K562 (cell line): ENCODE measurements around the gene HUS1.

Experiments used
- CHD2 ChIP-seq: IDR thresholded peaks from 2 replicates; pipeline ENCODE4 v1.6.1; 2011; ENCODE audit warnings: low read depth, low read length
- CTCF ChIP-seq, 3 experiments: IDR thresholded peaks in 2 of 3; conservative IDR thresholded peaks in 1 of 3; 2 replicates each; pipeline ENCODE4 v1.5.1; 2011 to 2012; ENCODE audit warnings: low read length in 3 of 3, mild to moderate bottlenecking in 3 of 3, control low read depth in 2 of 3, improper control_type of control experiment in 1 of 3, inconsistent platforms in 1 of 3, low read depth in 1 of 3, mixed read lengths in 1 of 3, moderate library complexity in 1 of 3; ENCODE audit not compliant: insufficient read depth in 2 of 3
- ETV1 ChIP-seq: fragments of 450-650 bp; conservative IDR thresholded peaks from 2 replicates; pipeline ENCODE4 v1.6.1; 2016; ENCODE audit warnings: missing genetic modification characterization, control low read depth, low read depth, missing compliant biosample characterization
- JUN ChIP-seq, 2 experiments: sonication (generic) in 1 of 2; formaldehyde crosslinking in 1 of 2; IDR thresholded peaks; 2 replicates each; pipeline versions ENCODE4 v1.6.1 to v1.8.0; 2012 to 2022; ENCODE audit warnings: borderline replicate concordance in 2 of 2, mild to moderate bottlenecking in 2 of 2, improper control_type of control experiment in 1 of 2, low read depth in 1 of 2, low read length in 1 of 2, missing genetic modification reagents in 1 of 2
- MEF2A ChIP-seq: IDR thresholded peaks from 2 replicates; pipeline ENCODE4 v1.6.1; 2011; ENCODE audit warnings: low read depth, mild to moderate bottlenecking, low read length, moderate library complexity; ENCODE audit not compliant: control insufficient read depth
- ZBTB1 ChIP-seq: sonication (generic); formaldehyde crosslinking; IDR thresholded peaks from 2 replicates; pipeline ENCODE4 v1.8.1; 2023; ENCODE audit warnings: missing genetic modification reagents, low read depth, mild to moderate bottlenecking, borderline replicate concordance
- ZBTB7A ChIP-seq: IDR thresholded peaks from 2 replicates; pipeline ENCODE4 v1.6.1; 2011; ENCODE audit warnings: low read depth, mild to moderate bottlenecking, low read length, moderate library complexity, borderline replicate concordance; ENCODE audit not compliant: control insufficient read depth
- ZFP36 ChIP-seq: fragments of 150-350 bp; IDR thresholded peaks from 2 replicates; pipeline ENCODE4 v1.6.1; 2018; ENCODE audit warnings: low read length, low read depth; ENCODE audit not compliant: partially characterized antibody

- TF ChIP-seq ETV1 (tag), result no peak
- no peak for TF ChIP-seq CHD2
- no peak for TF ChIP-seq ZFP36
- no peak for TF ChIP-seq ZBTB1 (CRISPR knock-in tag)
- TF ChIP-seq ZBTB7A, result no peak
- no peak for TF ChIP-seq CTCF (IDR thresholded peaks at IDR 0.05 in 2 of 3, conservative IDR thresholded peaks at IDR 0.05 in 1 of 3; ENCODE audit: insufficient read depth in 2 of 3, low read depth in 1 of 3, low read length in 3 of 3)
- no peak for TF ChIP-seq JUN (IDR thresholded peaks at IDR 0.05; ENCODE audit: borderline replicate concordance, low read depth, low read length)
- no peak for TF ChIP-seq JUN (CRISPR knock-in tag; IDR thresholded peaks at IDR 0.05; ENCODE audit: borderline replicate concordance)
- TF ChIP-seq MEF2A, result no peak
Observed at GRCh38 chr7:47962262-47962661, 17.2 kb downstream of the HUS1 start.
